HepG2 (cell line): ENCODE measurements around the gene FBXO10. TPM values are rescaled to one million over a fixed set of nuclear protein-coding genes. Genes with fewer than 3 reads are reported as not detected.
A peak's percentile ranks its signal among the peaks of the same experiment; 100 is the strongest.

ENCODE experiments used
- ATAC-seq: fragments of 200-7000 bp; cut with Tn5 transposase; 3 replicates; pipeline ENCODE4 v1.9.1; 2020; ENCODE audit warnings: mild to moderate bottlenecking, moderate library complexity
- BruUV-seq: library from RNA; stranded (reverse); fragments of 400-500 nt; replicated peaks from 2 replicates; lab custom pipeline; 2021; lab: Mats Ljungman, UMichigan
- CTCF ChIA-PET: fragments of 300-600 bp; formaldehyde crosslinking; extraction: SDS; loops from one replicate; lab custom pipeline; 2021; ENCODE audit warnings: low total read pairs, inconsistent platforms, low intra/inter-chr PET ratio; lab: Yijun Ruan, JAX
- POLR2A ChIA-PET: fragments of 350-600 bp; sonication (Branson Sonifier 250); formaldehyde crosslinking; loops from one replicate; lab custom pipeline; 2020; ENCODE audit warnings: antibody characterized with exemption, inconsistent platforms; lab: Yijun Ruan, JAX
- DNase-seq: peaks from one replicate; pipeline ENCODE4 v3.0.0-alpha.2; 2015; ENCODE audit warnings: low spot score
- FAIRE-seq: peaks from 3 replicates; lab custom pipeline; 2011; peaks lifted over from hg19 to GRCh38; lab: Jason Lieb, UNC
- H2AFZ ChIP-seq: one replicate; pipeline ENCODE4 v1.6.1; 2011; ENCODE audit warnings: low read length, inconsistent platforms
- H3K27ac ChIP-seq: fragments of 300-600 bp; 3 replicates; pipeline ENCODE4 v1.8.0; 2011; ENCODE audit warnings: mixed run types, mild to moderate bottlenecking, mixed read lengths, low read length, inconsistent platforms; ENCODE audit not compliant: insufficient read depth; ENCODE audit errors: extremely low read length
- H3K27me3 ChIP-seq, 2 experiments: fragments of 200-600 bp in 1 of 2; 2 replicates in 1 of 2; 3 replicates in 1 of 2; pipeline versions ENCODE4 v1.6.0 to v1.8.0; 2011; ENCODE audit warnings: low read length in 2 of 2, mild to moderate bottlenecking in 2 of 2, moderate library complexity in 2 of 2, inconsistent platforms in 1 of 2; ENCODE audit not compliant: insufficient read depth in 2 of 2, control insufficient read depth in 1 of 2
- H3K36me3 ChIP-seq, 2 experiments: fragments of 200-600 bp in 1 of 2; replicated peaks in 1 of 2; 2 replicates in 1 of 2; 3 replicates in 1 of 2; pipeline versions ENCODE4 v1.5.1 to v1.8.0; 2011; ENCODE audit warnings: low read length in 2 of 2, inconsistent platforms in 1 of 2; ENCODE audit not compliant: insufficient read depth in 2 of 2, control insufficient read depth in 1 of 2
- H3K4me1 ChIP-seq: 2 replicates; pipeline ENCODE4 v1.5.1; 2012; ENCODE audit warnings: low read length, inconsistent platforms; ENCODE audit not compliant: insufficient read depth
- H3K4me2 ChIP-seq: 2 replicates; pipeline ENCODE4 v1.6.0; 2011; ENCODE audit warnings: low read depth, low read length, inconsistent platforms
- H3K4me3 ChIP-seq, 3 experiments: fragments of 200-600 bp in 1 of 3; sonication (generic), shearing (Covaris generic) in 1 of 3; replicated peaks in 1 of 3; 2 replicates each; pipeline ENCODE4 v1.5.1; 2011 to 2016; ENCODE audit warnings: low read length in 3 of 3, inconsistent platforms in 2 of 3, low read depth in 2 of 3, mild to moderate bottlenecking in 2 of 3, control low read depth in 1 of 3, mixed read lengths in 1 of 3; ENCODE audit not compliant: insufficient read depth in 1 of 3
- H3K79me2 ChIP-seq: one replicate; pipeline ENCODE4 v1.6.1; 2011; ENCODE audit warnings: low read length, inconsistent platforms; ENCODE audit not compliant: insufficient read depth
- H3K9ac ChIP-seq: 2 replicates; pipeline ENCODE4 v1.6.0; 2011; ENCODE audit warnings: mild to moderate bottlenecking, low read depth, low read length, inconsistent platforms; ENCODE audit not compliant: insufficient read depth
- H3K9me3 ChIP-seq: 2 replicates; pipeline ENCODE4 v1.5.1; 2012; ENCODE audit warnings: mild to moderate bottlenecking, low read length
- H4K20me1 ChIP-seq: 2 replicates; pipeline ENCODE4 v1.6.0; 2011; ENCODE audit warnings: inconsistent platforms, mild to moderate bottlenecking, low read length, moderate library complexity; ENCODE audit not compliant: insufficient read depth
- CBX1 ChIP-seq: IDR thresholded peaks from one replicate; pipeline ENCODE4 v1.6.1; 2016; ENCODE audit warnings: antibody characterized with exemption, low read depth
- DDIT3 ChIP-seq: sonication (generic); formaldehyde crosslinking; IDR thresholded peaks from 2 replicates; pipeline ENCODE4 v1.4.0; 2020; ENCODE audit warnings: mild to moderate bottlenecking, missing genetic modification reagents
- FOXJ3 ChIP-seq: sonication (generic); formaldehyde crosslinking; IDR thresholded peaks from 2 replicates; pipeline ENCODE4 v1.4.0; 2020; ENCODE audit warnings: missing genetic modification reagents, mild to moderate bottlenecking, borderline replicate concordance
- KLF11 ChIP-seq: IDR thresholded peaks from 2 replicates; pipeline ENCODE4 v1.6.1; 2016; ENCODE audit warnings: missing compliant biosample characterization
- KMT2A ChIP-seq: sonication (generic); formaldehyde crosslinking; IDR thresholded peaks from 2 replicates; pipeline ENCODE4 v1.4.0; 2020; ENCODE audit warnings: missing genetic modification reagents
- NFE2L2 ChIP-seq: fragments of 150-350 bp; IDR thresholded peaks from 2 replicates; pipeline ENCODE4 v1.6.1; 2014; ENCODE audit warnings: low read length
- SAP130 ChIP-seq: IDR thresholded peaks from 2 replicates; pipeline ENCODE4 v1.6.1; 2016; ENCODE audit warnings: low read depth
- TFE3 ChIP-seq: IDR thresholded peaks from 2 replicates; pipeline ENCODE4 v1.6.1; 2016
- THAP9 ChIP-seq: sonication (generic); formaldehyde crosslinking; IDR thresholded peaks from 2 replicates; pipeline ENCODE4; 2020; ENCODE audit warnings: missing genetic modification reagents, mild to moderate bottlenecking, borderline replicate concordance
- TRAFD1 ChIP-seq: sonication (generic); formaldehyde crosslinking; IDR thresholded peaks from 2 replicates; pipeline ENCODE4 v1.5.1; 2020; ENCODE audit warnings: missing genetic modification reagents, mild to moderate bottlenecking, borderline replicate concordance
- ZBTB4 ChIP-seq: sonication (generic); formaldehyde crosslinking; IDR thresholded peaks from 2 replicates; pipeline ENCODE4 v1.4.0; 2020; ENCODE audit warnings: missing genetic modification reagents, mild to moderate bottlenecking, borderline replicate concordance
- ZMYM3 ChIP-seq: sonication (generic); formaldehyde crosslinking; IDR thresholded peaks from 2 replicates; pipeline ENCODE4 v1.5.1; 2020; ENCODE audit warnings: mild to moderate bottlenecking, missing genetic modification reagents
- ZNF460 ChIP-seq: sonication (generic); formaldehyde crosslinking; IDR thresholded peaks from 2 replicates; pipeline ENCODE4 v1.5.1; 2020; ENCODE audit warnings: missing genetic modification reagents, mild to moderate bottlenecking, borderline replicate concordance
- ZNF713 ChIP-seq: sonication (generic); formaldehyde crosslinking; IDR thresholded peaks from 2 replicates; pipeline ENCODE4 v1.4.0; 2020; ENCODE audit warnings: mild to moderate bottlenecking, missing genetic modification reagents
- WGBS: methylation state at CpG from one replicate; pipeline ENCODE4 v1.1.6; 2017; ENCODE audit warnings: low lambda C conversion rate; 5-methylcytosine and 5-hydroxymethylcytosine counted together
- in situ Hi-C: cut with HindIII; loops from 2 replicates; pipeline ENCODE4 v1.10.0; 2017; ENCODE audit warnings: low pct_unique_long_range_greater_than_20kb; ENCODE audit not compliant: extremely low pct_ligation_motif_present
- intact Hi-C: fragments of 100-400 bp; cut with micrococcal nuclease; formaldehyde crosslinking; loops from one replicate; pipeline ENCODE4 v1.10.0; 2022; ENCODE audit not compliant: unreplicated experiment
- polyA plus RNA-seq, 8 experiments: library from polyadenylated mRNA; depleted of rRNA in 3 of 8; stranded (reverse) in 7 of 8; unstranded in 1 of 8; fragments of >200 nt; fragmentation: Illumina TruSeq in 4 of 8; extraction: Trizol in 4 of 8; gene quantifications; 2 replicates each; pipeline versions ENCODE4 v1.2.1 to v1.2.3, GENCODE V29; 2011 to 2016; ENCODE audit warnings: low read depth in 4 of 8, missing spikeins in 1 of 8, mixed read lengths in 1 of 8; ENCODE audit not compliant: insufficient read depth in 1 of 8
- total RNA-seq, 5 experiments: library from RNA; depleted of rRNA; stranded (reverse); fragments of >200 nt; fragmentation: Illumina TruSeq; extraction: Trizol; gene quantifications; 2 replicates each; pipeline ENCODE4 v1.2.3, GENCODE V29; 2016; ENCODE audit warnings: low read depth in 1 of 5

Gene FBXO10
- total and polyA plus RNA-seq, 2 of the 13 experiments (the other 11 are each of a cell fraction or from before 2014, with no cell fraction given) = 3.1 to 5.1 TPM

GRCh38 chr9:37471942-37472684 lies 104.1 kb downstream of the FBXO10 start:
- in situ Hi-C loops (no loop called here), intact Hi-C loops (no loop called here)
- H4K20me1 ChIP-seq = no peaks in the 10 kb centered on the region
- H3K27ac ChIP-seq = peak overlapping the region; percentile 37
- no TSS peak for BruUV-seq
- H3K9ac ChIP-seq = peak overlapping the region; percentile 67
- no peaks in the 10 kb centered on the region for H3K79me2 ChIP-seq
- H3K36me3 ChIP-seq = no peaks in the 10 kb centered on the region
- H3K4me3 ChIP-seq = peak overlapping the region; percentile 48 to 58 (median 51)
- FAIRE-seq (peak; percentile 56), DNase-seq (peak; percentile 24), ATAC-seq (peak; percentile 78)
- peak overlapping the region; percentile 68 for H3K4me2 ChIP-seq
- no peaks in the 10 kb centered on the region for H3K9me3 ChIP-seq
- CTCF ChIA-PET = no interaction called here
- POLR2A ChIA-PET = no interaction called here
- no peak overlapping the region for H2AFZ ChIP-seq
- no peaks in the 10 kb centered on the region; a peak in 1 of 5 replicates for H3K27me3 ChIP-seq
- H3K4me1 ChIP-seq = peaks cover 27% of the 10 kb centered on the region
- 2% methylated on average over 7 of the region's 7 CpGs for WGBS
- TF ChIP-seq CBX1 = no peak
- TF ChIP-seq ZMYM3 (CRISPR knock-in tag) = peak; percentile 81
- TF ChIP-seq DDIT3 (CRISPR knock-in tag) = no peak
- no peak for TF ChIP-seq THAP9 (CRISPR knock-in tag)
- TF ChIP-seq ZNF460 (CRISPR knock-in tag) = peak; percentile 92
- no peak for TF ChIP-seq TRAFD1 (CRISPR knock-in tag)
- no peak for TF ChIP-seq SAP130 (CRISPR knock-in tag)
- peak; percentile 58; the same call in 1 of the 2 replicates for TF ChIP-seq NFE2L2
- TF ChIP-seq ZBTB4 (CRISPR knock-in tag) = no peak
- no peak for TF ChIP-seq ZNF713 (CRISPR knock-in tag)
- TF ChIP-seq KLF11 = no peak
- no peak for TF ChIP-seq FOXJ3 (CRISPR knock-in tag)
- TF ChIP-seq TFE3 = no peak
- TF ChIP-seq KMT2A (CRISPR knock-in tag) = no peak
